ENCODE results near the gene XRN2.
"Not testable (repeated sequence)": the region's sequence is repeated elsewhere in the genome, so short reads cannot be mapped to it uniquely, and the experiment has no call there.

XRN2 gene

DNA sequence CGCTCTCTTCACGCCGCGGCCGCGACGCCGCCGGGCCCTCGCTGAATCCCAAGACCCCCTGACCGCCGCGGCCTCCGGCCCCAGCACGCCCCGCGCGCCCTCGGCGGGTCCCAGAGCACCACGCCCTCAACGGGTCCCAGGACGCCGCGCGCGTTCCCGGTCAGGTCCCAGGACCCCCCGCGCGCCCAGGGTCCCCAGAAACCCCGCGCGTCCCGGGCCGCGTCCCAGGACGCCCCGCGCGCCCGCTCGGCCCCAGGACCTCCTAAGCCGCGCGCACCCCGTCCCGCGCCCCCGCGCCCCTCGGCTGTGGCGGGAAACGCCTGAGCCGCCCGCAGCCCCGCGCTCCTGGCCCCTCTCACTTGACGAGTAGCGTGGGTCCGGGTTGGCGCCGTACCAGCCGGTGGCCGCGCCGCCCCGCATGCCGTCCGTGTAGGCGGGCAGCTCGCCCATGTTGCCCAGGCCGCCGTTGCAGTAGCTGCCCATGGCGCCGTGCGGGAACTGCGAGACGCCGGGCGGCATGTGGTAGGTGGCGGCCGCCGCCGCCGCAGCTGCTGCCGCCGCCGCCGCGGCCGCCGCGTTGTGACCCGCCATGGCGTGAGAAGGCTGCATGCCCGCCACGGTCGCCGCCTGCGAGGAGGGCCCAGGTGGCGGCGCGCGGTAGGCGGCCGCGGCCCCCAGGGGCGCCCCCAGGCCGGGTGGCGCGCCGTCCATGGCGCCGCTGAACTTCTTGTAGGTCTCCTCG is 93.6 kb downstream of the XRN2 start:
- no peak overlapping the region for H3K27ac ChIP-seq (ENCODE audit: low read depth, low read length, severe bottlenecking)
- H3K4me1 ChIP-seq (ENCODE audit: control insufficient read depth, insufficient read depth, low read length, poor library complexity, severe bottlenecking), result no peaks in the 10 kb centered on the region
- H3K36me3 ChIP-seq (ENCODE audit: control insufficient read depth, insufficient read depth, low read length), result no peaks in the 10 kb centered on the region
- no peaks in the 10 kb centered on the region for H3K9me3 ChIP-seq (ENCODE audit: control insufficient read depth, low read length)
- 1% methylated on average over 82 to 92 of the region's 116 CpGs for WGBS, 2 experiments (ENCODE audit: insufficient coverage in 2 of 2)
- H3K4me3 ChIP-seq (ENCODE audit: extremely low read depth, insufficient read depth, low read length, poor library complexity, severe bottlenecking), result no peak overlapping the region

DNA sequence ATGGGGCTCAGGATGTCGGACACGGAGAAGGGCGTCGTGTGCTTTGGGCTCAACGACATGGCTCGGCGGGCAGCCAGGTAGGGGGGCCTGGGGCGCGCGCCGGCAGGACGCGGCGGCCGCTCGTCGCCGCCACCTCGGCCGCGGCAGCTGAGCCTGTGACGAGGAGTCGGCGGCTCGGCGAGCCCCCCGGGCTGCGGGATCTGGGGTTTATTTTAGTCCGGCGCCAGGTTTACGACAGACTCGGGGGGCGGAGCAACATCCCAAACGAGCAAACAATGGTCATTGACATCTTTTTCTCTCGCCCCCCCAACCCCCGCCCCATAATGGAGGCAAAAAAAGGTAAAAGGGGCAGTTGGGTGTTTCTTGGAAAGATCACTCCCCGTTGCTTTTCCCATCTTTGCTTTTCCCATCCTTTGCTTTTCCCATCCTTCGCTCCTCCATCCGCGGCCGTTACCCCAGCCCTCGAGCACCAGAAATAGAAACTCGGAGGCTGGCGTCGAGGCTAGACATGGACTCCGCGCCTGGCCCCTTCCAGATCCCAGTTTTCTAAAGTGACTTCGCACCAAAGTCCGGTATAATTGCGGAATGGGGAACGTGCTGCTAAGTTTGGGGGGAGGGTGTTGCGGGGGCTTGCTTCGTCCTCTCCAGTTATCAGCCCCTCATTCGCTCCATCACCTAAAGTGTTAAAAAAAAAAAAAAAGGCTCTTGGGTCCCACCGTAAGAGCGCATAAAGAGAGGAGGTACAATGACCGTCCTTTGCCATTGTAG is 94.4 kb downstream of the XRN2 start, which contains the start of gene NKX2-4:
TSS of gene NKX2-4 (minus strand) at position 186 of the 768 bp plus-strand sequence. CDS start at position 59, 127 bp downstream.
- Histone ChIP-seq H3K27ac (ENCODE audit: low read depth, low read length, severe bottlenecking) (no peak within 1 kb of the TSS), H3K36me3 (ENCODE audit: control insufficient read depth, insufficient read depth, low read length) (no peaks in the 10 kb centered on the region), H3K9me3 (ENCODE audit: control insufficient read depth, low read length) (no peaks in the 10 kb centered on the region), H3K4me3 (ENCODE audit: extremely low read depth, insufficient read depth, low read length, poor library complexity, severe bottlenecking) (no peak within 1 kb of the TSS), H3K4me1 (ENCODE audit: control insufficient read depth, insufficient read depth, low read length, poor library complexity, severe bottlenecking) (no peaks in the 10 kb centered on the region)
- WGBS, 2 experiments (ENCODE audit: insufficient coverage in 2 of 2), result 1 to 3% methylated on average over 21 to 32 of the region's 57 CpGs

DNA sequence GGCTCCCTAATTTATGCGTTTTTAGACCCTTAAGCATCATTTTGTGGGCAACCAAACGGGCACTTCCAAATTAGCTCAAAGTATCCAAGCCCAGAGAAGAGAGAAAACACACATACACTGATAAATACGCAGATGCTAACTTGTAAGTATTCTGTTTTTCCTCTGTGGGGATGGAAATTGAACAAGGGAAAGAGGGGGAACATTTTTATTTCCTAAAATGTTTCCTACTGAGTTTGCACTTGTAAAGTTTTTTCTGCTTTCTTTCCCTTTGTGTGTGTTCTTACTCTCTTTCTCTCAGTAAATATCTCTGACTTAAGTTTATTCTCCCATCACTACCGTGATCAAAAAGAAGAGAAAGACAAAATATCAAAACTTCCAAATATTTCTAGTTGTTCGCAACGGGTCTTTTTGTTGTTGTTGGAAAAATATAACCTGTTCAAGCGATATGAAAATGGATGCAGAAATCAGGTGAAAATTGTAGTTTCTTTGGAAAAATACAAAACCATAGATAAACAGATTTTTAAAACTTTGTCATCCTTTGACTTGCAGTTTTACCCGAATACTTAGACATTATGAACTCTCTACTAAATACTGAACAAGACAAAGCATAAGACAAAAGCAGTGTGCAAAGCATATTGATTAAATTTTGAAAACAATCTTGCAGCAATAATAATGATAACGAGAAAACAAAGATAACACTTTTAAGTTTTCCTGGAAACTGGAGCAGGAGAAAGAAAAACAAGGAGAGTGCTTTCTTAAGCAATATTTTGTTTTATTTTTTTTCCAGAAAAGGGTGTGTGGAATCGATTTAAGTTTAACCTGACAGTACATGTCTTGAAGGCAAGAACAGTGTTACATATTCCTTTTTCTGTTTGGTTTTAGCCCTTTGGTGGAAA is 95.2 kb downstream of the XRN2 start:
- no peak overlapping the region for H3K27ac ChIP-seq (ENCODE audit: low read depth, low read length, severe bottlenecking)
- no peak overlapping the region for H3K4me3 ChIP-seq (ENCODE audit: extremely low read depth, insufficient read depth, low read length, poor library complexity, severe bottlenecking)
- no peaks in the 10 kb centered on the region for H3K9me3 ChIP-seq (ENCODE audit: control insufficient read depth, low read length)
- 36 to 60% methylated on average over 1 to 5 of the region's 10 CpGs for WGBS, 2 experiments (ENCODE audit: insufficient coverage in 2 of 2)
- H3K4me1 ChIP-seq (ENCODE audit: control insufficient read depth, insufficient read depth, low read length, poor library complexity, severe bottlenecking), result no peaks in the 10 kb centered on the region
- no peaks in the 10 kb centered on the region for H3K36me3 ChIP-seq (ENCODE audit: control insufficient read depth, insufficient read depth, low read length)

DNA sequence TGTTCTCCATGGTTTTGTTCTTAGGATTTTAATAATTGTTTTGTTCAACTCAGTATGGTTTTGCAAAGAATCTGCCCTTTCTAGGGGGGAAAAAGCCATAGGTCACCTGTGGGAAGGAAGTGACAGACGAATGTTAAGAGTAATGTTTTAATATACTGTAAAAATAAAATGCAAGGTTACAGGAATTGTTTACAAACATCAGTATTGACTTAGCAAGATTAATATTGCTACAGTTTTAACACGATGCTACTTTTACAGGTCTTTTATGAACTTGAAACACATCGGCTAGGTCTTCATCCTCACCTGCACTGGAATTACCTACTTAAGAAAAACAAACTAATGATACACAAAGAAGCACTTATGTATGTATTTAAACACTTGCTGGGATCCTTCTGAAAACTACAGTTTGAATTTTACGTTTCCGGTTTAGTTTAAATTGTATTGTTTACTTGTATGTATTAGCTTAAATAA is 95.9 kb downstream of the XRN2 start:
- no peak overlapping the region for H3K4me3 ChIP-seq (ENCODE audit: extremely low read depth, insufficient read depth, low read length, poor library complexity, severe bottlenecking)
- H3K27ac ChIP-seq (ENCODE audit: low read depth, low read length, severe bottlenecking), result no peak overlapping the region
- WGBS, 2 experiments (ENCODE audit: insufficient coverage in 2 of 2), result 25% methylated on average over 2 of the region's 5 CpGs; no CpG with 5 or more reads in 1 of the 2 experiments
- no peaks in the 10 kb centered on the region for H3K36me3 ChIP-seq (ENCODE audit: control insufficient read depth, insufficient read depth, low read length)
- H3K4me1 ChIP-seq (ENCODE audit: control insufficient read depth, insufficient read depth, low read length, poor library complexity, severe bottlenecking), result no peaks in the 10 kb centered on the region
- H3K9me3 ChIP-seq (ENCODE audit: control insufficient read depth, low read length), result no peaks in the 10 kb centered on the region

DNA sequence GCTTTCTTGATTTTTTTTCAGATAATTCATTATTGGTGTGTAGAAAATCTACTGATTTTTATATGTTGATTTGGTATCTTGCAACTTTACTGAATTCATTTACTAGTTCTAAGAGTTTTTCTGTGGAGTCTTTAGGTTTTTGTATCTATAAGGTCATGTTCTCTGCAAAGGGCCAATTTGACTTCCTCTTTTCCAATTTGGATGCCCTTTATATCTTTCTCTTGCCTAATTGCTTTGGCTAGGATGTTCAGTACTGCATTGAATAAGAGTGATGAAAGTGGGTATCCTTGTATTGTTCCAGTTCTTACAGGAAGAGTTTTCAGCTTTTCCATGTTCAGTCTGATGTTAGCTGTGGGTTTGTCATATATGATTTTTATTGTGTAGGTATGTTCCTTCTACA is 108.6 kb downstream of the XRN2 start:
- H3K36me3 ChIP-seq (ENCODE audit: control insufficient read depth, insufficient read depth, low read length), result no peaks in the 10 kb centered on the region
- no peak overlapping the region for H3K4me3 ChIP-seq (ENCODE audit: extremely low read depth, insufficient read depth, low read length, poor library complexity, severe bottlenecking)
- H3K9me3 ChIP-seq (ENCODE audit: control insufficient read depth, low read length), result peaks cover 7% of the 10 kb centered on the region
- H3K4me1 ChIP-seq (ENCODE audit: control insufficient read depth, insufficient read depth, low read length, poor library complexity, severe bottlenecking), result no peaks in the 10 kb centered on the region
- no peak overlapping the region for H3K27ac ChIP-seq (ENCODE audit: low read depth, low read length, severe bottlenecking)

DNA sequence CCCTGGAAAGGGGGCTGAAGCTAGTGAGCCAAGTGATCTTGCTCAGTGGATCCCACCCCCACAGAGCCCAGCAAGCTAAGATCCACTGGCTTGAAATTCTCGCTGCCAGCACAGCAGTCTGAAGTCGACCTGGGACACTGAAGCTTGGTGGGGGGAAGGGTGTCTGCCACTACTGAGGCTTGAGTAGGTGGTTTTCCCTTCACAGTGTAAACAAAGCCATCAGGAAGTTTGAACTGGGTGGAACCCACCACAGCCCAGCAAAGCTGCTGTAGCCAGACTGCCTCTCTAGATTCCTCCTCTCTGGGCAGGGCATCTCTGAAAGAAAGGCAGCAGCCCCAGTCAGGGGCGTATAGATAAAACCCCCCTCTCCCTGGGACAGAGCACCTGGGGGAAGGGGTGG is 110.9 kb downstream of the XRN2 start:
- not testable (repeated sequence) for H3K36me3 ChIP-seq (ENCODE audit: control insufficient read depth, insufficient read depth, low read length); H3K4me1 ChIP-seq (ENCODE audit: control insufficient read depth, insufficient read depth, low read length, poor library complexity, severe bottlenecking); H3K4me3 ChIP-seq (ENCODE audit: extremely low read depth, insufficient read depth, low read length, poor library complexity, severe bottlenecking); H3K9me3 ChIP-seq (ENCODE audit: control insufficient read depth, low read length); H3K27ac ChIP-seq (ENCODE audit: low read depth, low read length, severe bottlenecking)
- WGBS, 2 experiments (ENCODE audit: insufficient coverage in 2 of 2), result no CpG with 5 or more reads among the region's 3 CpGs

DNA sequence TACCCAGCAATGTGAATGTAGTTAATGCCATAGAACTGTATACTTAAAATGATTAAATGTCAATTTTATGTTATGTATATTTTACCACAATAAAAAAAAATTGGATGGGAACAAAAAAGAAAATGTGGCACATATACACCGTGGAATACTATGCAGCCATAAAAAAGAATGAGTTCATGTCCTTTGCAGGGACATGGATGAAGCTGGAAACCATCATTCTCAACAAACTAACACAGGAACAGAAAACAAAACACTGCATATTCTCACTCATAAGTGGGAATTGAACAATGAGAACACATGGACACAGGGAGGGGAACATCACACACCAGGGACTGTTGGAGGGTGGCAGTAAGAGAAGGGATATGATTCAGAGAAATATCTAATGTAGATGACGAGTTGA is 116.0 kb downstream of the XRN2 start:
- not testable (repeated sequence) for H3K4me3 ChIP-seq (ENCODE audit: extremely low read depth, insufficient read depth, low read length, poor library complexity, severe bottlenecking); H3K4me1 ChIP-seq (ENCODE audit: control insufficient read depth, insufficient read depth, low read length, poor library complexity, severe bottlenecking); H3K36me3 ChIP-seq (ENCODE audit: control insufficient read depth, insufficient read depth, low read length); H3K9me3 ChIP-seq (ENCODE audit: control insufficient read depth, low read length); H3K27ac ChIP-seq (ENCODE audit: low read depth, low read length, severe bottlenecking)
- WGBS, 2 experiments (ENCODE audit: insufficient coverage in 2 of 2), result no CpG with 5 or more reads among the region's 2 CpGs

DNA sequence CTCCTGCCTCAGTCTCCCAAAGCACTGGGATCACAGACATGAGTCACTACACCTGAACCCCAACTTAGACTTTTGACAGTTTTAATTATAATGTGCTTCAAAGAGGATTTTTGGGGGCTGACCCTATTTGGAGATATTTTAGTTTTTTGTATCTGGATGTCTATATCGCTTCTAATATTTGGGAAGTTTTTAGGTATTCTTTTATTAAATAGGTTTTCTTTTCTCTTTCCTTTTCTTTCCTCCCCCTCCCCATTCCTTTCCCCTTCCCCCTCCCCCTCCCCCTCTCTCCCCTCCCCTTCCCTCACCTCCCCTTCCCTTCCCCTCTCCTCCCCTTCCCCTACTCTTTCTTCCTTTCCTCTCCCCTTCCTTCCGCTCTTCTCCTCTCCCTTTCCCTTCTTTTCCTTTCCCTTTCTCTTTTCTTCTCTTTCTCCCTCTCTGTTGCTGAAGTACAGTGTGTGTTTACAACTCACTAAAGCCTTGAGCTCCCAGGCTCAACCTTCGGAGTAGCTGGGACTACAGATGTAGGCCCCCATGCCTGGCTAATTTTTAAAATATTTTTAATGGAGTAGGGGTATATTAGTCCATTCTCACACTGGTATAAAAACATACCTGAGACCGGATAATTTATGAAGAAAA is 118.6 kb downstream of the XRN2 start:
- Histone ChIP-seq H3K9me3 (ENCODE audit: control insufficient read depth, low read length) (no peaks in the 10 kb centered on the region), H3K4me3 (ENCODE audit: extremely low read depth, insufficient read depth, low read length, poor library complexity, severe bottlenecking) (no peak overlapping the region), H3K27ac (ENCODE audit: low read depth, low read length, severe bottlenecking) (no peak overlapping the region), H3K4me1 (ENCODE audit: control insufficient read depth, insufficient read depth, low read length, poor library complexity, severe bottlenecking) (no peaks in the 10 kb centered on the region), H3K36me3 (ENCODE audit: control insufficient read depth, insufficient read depth, low read length) (no peaks in the 10 kb centered on the region)
- WGBS, 2 experiments (ENCODE audit: insufficient coverage in 2 of 2), result 100% methylated on average over 1 of the region's 4 CpGs; no CpG with 5 or more reads in 1 of the 2 experiments

DNA sequence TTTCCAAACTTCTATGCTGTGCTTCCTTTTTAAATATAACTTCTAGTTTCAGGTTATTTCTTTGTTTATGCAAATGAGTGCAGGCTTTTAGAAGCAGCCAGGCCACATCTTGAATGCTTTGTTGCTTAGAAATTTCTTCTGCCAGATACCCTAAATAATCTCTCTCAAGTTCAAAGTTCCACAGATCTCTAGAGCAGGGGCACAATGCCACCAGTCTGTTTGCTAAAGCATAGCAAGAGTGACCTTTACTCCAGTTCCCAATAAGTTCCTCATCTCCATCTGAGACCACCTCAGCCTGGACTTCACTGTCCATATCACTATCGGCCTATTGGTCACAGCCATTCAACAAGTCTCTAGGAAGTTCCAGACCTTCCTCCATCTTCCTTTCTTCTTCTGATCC is 120.6 kb downstream of the XRN2 start:
- H3K4me3 ChIP-seq (ENCODE audit: extremely low read depth, insufficient read depth, low read length, poor library complexity, severe bottlenecking); H3K9me3 ChIP-seq (ENCODE audit: control insufficient read depth, low read length); H3K36me3 ChIP-seq (ENCODE audit: control insufficient read depth, insufficient read depth, low read length); H3K4me1 ChIP-seq (ENCODE audit: control insufficient read depth, insufficient read depth, low read length, poor library complexity, severe bottlenecking); H3K27ac ChIP-seq (ENCODE audit: low read depth, low read length, severe bottlenecking): not testable (repeated sequence)
- WGBS, 2 experiments (ENCODE audit: insufficient coverage in 2 of 2), result 83 to 94% methylated on average over 1 of the region's 1 CpG

DNA sequence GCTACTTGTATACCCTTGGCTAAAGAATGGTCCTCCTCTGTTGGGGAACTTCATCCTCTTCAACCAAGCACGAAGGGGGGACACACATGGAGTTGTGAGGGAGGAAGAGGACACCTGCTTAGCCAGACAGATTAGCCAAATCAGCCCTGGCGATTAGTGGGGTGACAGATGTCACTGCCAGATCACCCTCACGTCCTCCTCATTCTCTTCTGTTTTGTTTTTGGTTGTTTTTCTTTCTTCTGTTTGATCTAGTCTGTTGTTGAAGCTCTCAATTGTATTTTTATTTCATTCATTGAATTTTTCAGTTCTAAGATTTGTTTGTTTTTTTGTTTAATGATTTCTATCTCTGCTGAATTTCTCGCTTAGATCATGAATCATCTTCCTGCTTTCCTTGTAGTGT is 121.7 kb downstream of the XRN2 start:
- H3K4me1 ChIP-seq (ENCODE audit: control insufficient read depth, insufficient read depth, low read length, poor library complexity, severe bottlenecking), result no peaks in the 10 kb centered on the region
- H3K4me3 ChIP-seq (ENCODE audit: extremely low read depth, insufficient read depth, low read length, poor library complexity, severe bottlenecking), result no peak overlapping the region
- H3K9me3 ChIP-seq (ENCODE audit: control insufficient read depth, low read length), result no peaks in the 10 kb centered on the region
- no peak overlapping the region for H3K27ac ChIP-seq (ENCODE audit: low read depth, low read length, severe bottlenecking)
- 50 to 80% methylated on average over 1 of the region's 4 CpGs for WGBS, 2 experiments (ENCODE audit: insufficient coverage in 2 of 2)
- H3K36me3 ChIP-seq (ENCODE audit: control insufficient read depth, insufficient read depth, low read length), result no peaks in the 10 kb centered on the region

Measured in mesodermal cell (in vitro differentiated cells).